H9 (cell line): ENCODE results near the gene ADAMTS17. TPM values are rescaled to one million over a fixed set of nuclear protein-coding genes. Genes with fewer than 3 reads are reported as not detected.

Experiments used
- DNase-seq: peaks from one replicate; pipeline ENCODE4 v3.0.0-alpha.2; 2017
- H2AFZ ChIP-seq: one replicate; pipeline ENCODE4 v1.6.1; 2013; ENCODE audit warnings: mild to moderate bottlenecking, low read length, control low read depth, moderate library complexity
- H2AK5ac ChIP-seq: 2 replicates; pipeline ENCODE4 v1.6.1; 2013; ENCODE audit warnings: low read length, control low read depth, mixed read lengths; ENCODE audit not compliant: insufficient read length
- H2BK120ac ChIP-seq: one replicate; pipeline ENCODE4 v1.6.1; 2013; ENCODE audit warnings: low read depth, mild to moderate bottlenecking, low read length, control low read depth, inconsistent platforms; ENCODE audit not compliant: poor library complexity, severe bottlenecking
- H2BK12ac ChIP-seq: 2 replicates; pipeline ENCODE4 v1.6.1; 2013; ENCODE audit warnings: low read length, control low read depth, mixed read lengths, low read depth; ENCODE audit not compliant: insufficient read length
- H2BK15ac ChIP-seq: 2 replicates; pipeline ENCODE4 v1.6.1; 2013; ENCODE audit warnings: low read depth, low read length, control low read depth
- H2BK20ac ChIP-seq: one replicate; pipeline ENCODE4 v1.6.1; 2013; ENCODE audit warnings: low read depth, mild to moderate bottlenecking, low read length, control low read depth, inconsistent platforms; ENCODE audit not compliant: poor library complexity, severe bottlenecking
- H2BK5ac ChIP-seq: 2 replicates; pipeline ENCODE4 v1.6.1; 2013; ENCODE audit warnings: low read length, control low read depth, mixed read lengths; ENCODE audit not compliant: insufficient read length
- H3K14ac ChIP-seq: 2 replicates; pipeline ENCODE4 v1.6.1; 2013; ENCODE audit warnings: low read length, control low read depth; ENCODE audit not compliant: insufficient read depth
- H3K18ac ChIP-seq: 2 replicates; pipeline ENCODE4 v1.6.1; 2013; ENCODE audit warnings: low read depth, mild to moderate bottlenecking, mixed read lengths, low read length, control low read depth; ENCODE audit not compliant: insufficient read length
- H3K23ac ChIP-seq: 2 replicates; pipeline ENCODE4 v1.6.1; 2013; ENCODE audit warnings: low read length, control low read depth, mixed read lengths, low read depth; ENCODE audit not compliant: insufficient read length
- H3K23me2 ChIP-seq: 2 replicates; pipeline ENCODE4 v1.6.1; 2013; ENCODE audit warnings: low read depth, mild to moderate bottlenecking, mixed read lengths, low read length, control low read depth; ENCODE audit not compliant: insufficient read length, poor library complexity, severe bottlenecking
- H3K27ac ChIP-seq: 2 replicates; pipeline ENCODE4 v1.5.1; 2013; ENCODE audit warnings: low read length, control low read depth, mixed read lengths, low read depth; ENCODE audit not compliant: insufficient read length
- H3K27me3 ChIP-seq: 2 replicates; pipeline ENCODE4 v1.6.1; 2013; ENCODE audit warnings: low read length, control low read depth, inconsistent platforms; ENCODE audit not compliant: insufficient read depth
- H3K4ac ChIP-seq: 2 replicates; pipeline ENCODE4 v1.6.1; 2013; ENCODE audit warnings: low read depth, mild to moderate bottlenecking, control low read depth, inconsistent platforms, low read length, moderate library complexity
- H3K4me1 ChIP-seq: 2 replicates; pipeline ENCODE4 v1.6.1; 2013; ENCODE audit warnings: low read length, control low read depth, inconsistent platforms; ENCODE audit not compliant: insufficient read depth
- H3K4me2 ChIP-seq: 2 replicates; pipeline ENCODE4 v1.6.1; 2013; ENCODE audit warnings: low read length, control low read depth, mixed read lengths; ENCODE audit not compliant: insufficient read length, insufficient read depth
- H3K56ac ChIP-seq: 2 replicates; pipeline ENCODE4 v1.6.1; 2013; ENCODE audit warnings: low read depth, mild to moderate bottlenecking, mixed read lengths, low read length, control low read depth; ENCODE audit not compliant: insufficient read length
- H3K79me1 ChIP-seq: 2 replicates; pipeline ENCODE4 v1.6.1; 2013; ENCODE audit warnings: low read depth, mild to moderate bottlenecking, moderate library complexity, low read length, control low read depth, inconsistent platforms; ENCODE audit not compliant: insufficient read depth, poor library complexity, severe bottlenecking
- H3K79me2 ChIP-seq: 2 replicates; pipeline ENCODE4 v1.6.1; 2013; ENCODE audit warnings: low read length, control low read depth, inconsistent platforms; ENCODE audit not compliant: insufficient read depth
- H3K9ac ChIP-seq: 2 replicates; pipeline ENCODE4 v1.6.1; 2013; ENCODE audit warnings: low read length, control low read depth, mixed read lengths; ENCODE audit not compliant: insufficient read length; ENCODE audit errors: extremely low read depth
- H3K9me3 ChIP-seq: one replicate; pipeline ENCODE4 v1.6.1; 2013; ENCODE audit warnings: low read depth, low read length, inconsistent platforms; ENCODE audit not compliant: control insufficient read depth
- H3T11ph ChIP-seq: one replicate; pipeline ENCODE4 v1.6.1; 2013; ENCODE audit warnings: mild to moderate bottlenecking, low read length, control low read depth, inconsistent platforms
- H4K20me1 ChIP-seq: one replicate; pipeline ENCODE4 v1.6.1; 2013; ENCODE audit not compliant: control insufficient read depth, insufficient read length, insufficient read depth
- H4K5ac ChIP-seq: 2 replicates; pipeline ENCODE4 v1.6.1; 2013; ENCODE audit warnings: low read depth, mild to moderate bottlenecking, mixed read lengths, low read length, control low read depth; ENCODE audit not compliant: insufficient read length
- H4K8ac ChIP-seq: replicated peaks from 2 replicates; pipeline ENCODE4 v1.6.1; 2013; ENCODE audit warnings: low read length, control low read depth, mixed read lengths, low read depth; ENCODE audit not compliant: insufficient read length
- H4K91ac ChIP-seq: 2 replicates; pipeline ENCODE4 v1.6.1; 2013; ENCODE audit warnings: low read depth, mild to moderate bottlenecking, moderate library complexity, mixed read lengths, low read length, control low read depth; ENCODE audit not compliant: insufficient read length
- H3K27ac Mint-ChIP-seq, 3 experiments: 2 replicates in 2 of 3; 3 replicates in 1 of 3; pipeline ENCODE4 v1.8.0; 2020 to 2021; ENCODE audit warnings: mixed read lengths in 3 of 3, mild to moderate bottlenecking in 1 of 3, moderate library complexity in 1 of 3
- H3K27me3 Mint-ChIP-seq: 2 replicates; pipeline ENCODE4 v1.8.0; 2021; ENCODE audit warnings: low read depth, mild to moderate bottlenecking, moderate library complexity, mixed read lengths
- H3K36me3 Mint-ChIP-seq, 3 experiments: 2 replicates in 2 of 3; 3 replicates in 1 of 3; pipeline ENCODE4 v1.8.0; 2020 to 2021; ENCODE audit warnings: low read depth in 3 of 3, mixed read lengths in 3 of 3; ENCODE audit not compliant: insufficient read depth in 1 of 3
- H3K4me1 Mint-ChIP-seq, 2 experiments: 2 replicates each; pipeline ENCODE4 v1.8.0; 2020; ENCODE audit warnings: mixed read lengths in 2 of 2
- H3K4me3 Mint-ChIP-seq, 2 experiments: 2 replicates in 1 of 2; 3 replicates in 1 of 2; pipeline ENCODE4 v1.8.0; 2020 to 2021; ENCODE audit warnings: mild to moderate bottlenecking in 2 of 2, mixed read lengths in 2 of 2, moderate library complexity in 1 of 2
- H3K9me3 Mint-ChIP-seq, 2 experiments: 2 replicates in 1 of 2; 3 replicates in 1 of 2; pipeline ENCODE4 v1.8.0; 2020; ENCODE audit warnings: mild to moderate bottlenecking in 2 of 2, mixed read lengths in 2 of 2, moderate library complexity in 1 of 2
- CTCF ChIP-seq: fragments of 200-600 bp; sonication (generic); conservative IDR thresholded peaks from 3 replicates; pipeline ENCODE4 v1.8.0; 2021; ENCODE audit warnings: antibody characterized with exemption, mild to moderate bottlenecking
- WGBS: extraction: QIAGEN DNeasy Blood & Tissue Kit; methylation state at CpG from one replicate; pipeline ENCODE4 v1.1.7; 2013; ENCODE audit warnings: missing lambda C conversion rate, low lambda C conversion rate, mixed read lengths; ENCODE audit not compliant: insufficient read length; ENCODE audit errors: extremely low coverage; 5-methylcytosine and 5-hydroxymethylcytosine counted together
- total RNA-seq: library from RNA; stranded (reverse); gene quantifications from 2 replicates; pipeline ENCODE4 v1.2.1, GENCODE V29; 2021

Gene ADAMTS17
- total RNA-seq, 1 experiment from 2014 or later, result 2.9 TPM

DNA sequence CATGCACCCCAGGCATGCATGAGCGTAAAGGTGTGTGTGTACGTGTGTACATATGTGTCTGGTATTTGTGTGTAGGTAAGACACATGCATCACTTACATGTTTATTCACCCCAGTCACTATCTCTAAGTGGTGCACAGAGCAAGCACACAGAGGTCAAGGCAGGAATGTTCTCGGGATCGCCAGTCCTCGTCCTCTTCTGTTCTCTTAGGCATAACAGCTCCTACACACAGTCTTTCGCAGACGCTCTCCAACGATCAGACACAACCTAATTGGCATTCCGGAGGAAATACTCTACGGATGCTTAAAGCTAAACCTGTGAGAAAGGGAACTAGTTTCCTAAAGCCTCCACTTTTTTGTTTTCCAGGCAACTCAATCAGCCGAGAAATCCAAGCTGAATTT is 95.9 kb downstream of the ADAMTS17 start:
- H4K8ac ChIP-seq, result no peak overlapping the region
- DNase-seq, result no peak
- H3K56ac ChIP-seq, result no peak overlapping the region
- Mint-ChIP-seq H3K36me3 (peaks cover 0 to 7% (median 2%) of the 10 kb centered on the region in 3 experiments; a peak in 2 of 7 replicates), H3K27ac (no peak overlapping the region), H3K27me3 (no peaks in the 10 kb centered on the region; the same call in 1 of the 2 replicates), H3K4me1 (peaks cover 15 to 34% of the 10 kb centered on the region in 2 experiments), H3K9me3 (peaks cover 0 to 4% of the 10 kb centered on the region in 2 experiments; a peak in 3 of 5 replicates), H3K4me3 (no peak overlapping the region)
- H3T11ph ChIP-seq, result no peak overlapping the region
- H3K79me2 ChIP-seq, result no peaks in the 10 kb centered on the region
- H3K23me2 ChIP-seq, result no peaks in the 10 kb centered on the region
- no peak overlapping the region for H3K4me2 ChIP-seq
- H3K9me3 ChIP-seq, result no peaks in the 10 kb centered on the region
- H3K18ac ChIP-seq, result no peak overlapping the region
- no peak overlapping the region for H4K5ac ChIP-seq
- H2BK20ac ChIP-seq, result no peak overlapping the region
- no peak overlapping the region for H3K9ac ChIP-seq
- no peak overlapping the region for H2BK120ac ChIP-seq
- H4K91ac ChIP-seq, result no peak overlapping the region
- H3K79me1 ChIP-seq, result no peaks in the 10 kb centered on the region
- no peak overlapping the region for H3K23ac ChIP-seq
- H2BK15ac ChIP-seq, result no peak overlapping the region
- no peak overlapping the region for H2AK5ac ChIP-seq
- H3K27me3 ChIP-seq, result no peaks in the 10 kb centered on the region
- H3K4me1 ChIP-seq, result no peaks in the 10 kb centered on the region
- H2BK12ac ChIP-seq, result no peak overlapping the region
- no peak overlapping the region for H3K27ac ChIP-seq
- no peak for TF ChIP-seq CTCF
- H3K14ac ChIP-seq, result no peak overlapping the region
- no peaks in the 10 kb centered on the region for H4K20me1 ChIP-seq
- no CpG with 5 or more reads among the region's 11 CpGs for WGBS
- H2BK5ac ChIP-seq, result no peak overlapping the region
- no peak overlapping the region for H2AFZ ChIP-seq
- no peak overlapping the region for H3K4ac ChIP-seq
